ENCODE results near the gene STPG3. TPM values are rescaled to one million over a fixed set of nuclear protein-coding genes. Genes with fewer than 3 reads are reported as not detected.

The STPG3 gene
- total RNA-seq, 6 donors from 2014 or later, result 0.23 TPM; not detected in 5

DNA sequence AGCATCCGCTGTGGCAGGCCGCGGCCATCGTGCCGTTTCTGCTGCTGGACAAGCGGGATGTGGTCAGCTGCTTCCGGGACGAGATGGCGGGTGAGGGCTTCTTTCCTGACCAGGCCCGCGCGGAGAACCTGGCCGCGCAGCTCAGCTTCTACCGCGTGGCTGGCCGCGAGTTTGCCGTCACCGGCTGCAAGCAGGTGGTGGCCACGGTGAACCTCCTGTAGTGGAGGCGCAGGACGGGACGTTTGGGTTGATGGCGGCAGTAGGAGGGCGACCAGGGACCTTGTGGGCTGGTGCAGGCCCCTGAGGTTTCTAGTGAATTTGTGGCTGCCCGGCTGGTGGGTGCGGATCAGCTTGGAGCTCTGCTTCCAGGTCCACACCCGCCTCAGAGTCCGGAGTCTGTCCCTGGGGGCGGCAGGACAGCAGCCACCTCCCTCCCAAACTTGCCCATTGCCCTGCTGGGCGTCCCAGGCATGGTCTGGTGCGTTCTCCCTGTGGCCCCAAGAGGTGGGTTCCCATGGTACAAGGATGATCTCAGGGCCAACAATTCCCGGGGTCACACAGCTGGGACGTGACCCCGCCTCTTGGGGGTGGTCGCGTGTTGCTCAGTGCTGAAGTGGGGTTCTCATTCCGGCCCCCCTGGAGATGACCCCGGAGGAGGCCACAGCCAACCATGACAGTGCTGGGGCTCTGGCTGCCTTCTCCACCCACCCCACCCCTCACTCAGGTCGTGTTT, 28.8 kb downstream of the STPG3 start:
- H3K4me3 ChIP-seq, result no peak overlapping the region
- peaks cover 38 to 69% (median 48%) of the 10 kb centered on the region in 4 donors for H3K4me1 ChIP-seq
- H3K9me3 ChIP-seq, result no peaks in the 10 kb centered on the region
- H3K27ac ChIP-seq, result peak overlapping the region in 2 of 4 donors; percentile 4 to 6
- ATAC-seq (ENCODE audit: low FRiP score in 2 of 2), result no peak
- TF ChIP-seq EP300 (IDR thresholded peaks at IDR 0.05), result no peak
- TF ChIP-seq, protein P1, sequence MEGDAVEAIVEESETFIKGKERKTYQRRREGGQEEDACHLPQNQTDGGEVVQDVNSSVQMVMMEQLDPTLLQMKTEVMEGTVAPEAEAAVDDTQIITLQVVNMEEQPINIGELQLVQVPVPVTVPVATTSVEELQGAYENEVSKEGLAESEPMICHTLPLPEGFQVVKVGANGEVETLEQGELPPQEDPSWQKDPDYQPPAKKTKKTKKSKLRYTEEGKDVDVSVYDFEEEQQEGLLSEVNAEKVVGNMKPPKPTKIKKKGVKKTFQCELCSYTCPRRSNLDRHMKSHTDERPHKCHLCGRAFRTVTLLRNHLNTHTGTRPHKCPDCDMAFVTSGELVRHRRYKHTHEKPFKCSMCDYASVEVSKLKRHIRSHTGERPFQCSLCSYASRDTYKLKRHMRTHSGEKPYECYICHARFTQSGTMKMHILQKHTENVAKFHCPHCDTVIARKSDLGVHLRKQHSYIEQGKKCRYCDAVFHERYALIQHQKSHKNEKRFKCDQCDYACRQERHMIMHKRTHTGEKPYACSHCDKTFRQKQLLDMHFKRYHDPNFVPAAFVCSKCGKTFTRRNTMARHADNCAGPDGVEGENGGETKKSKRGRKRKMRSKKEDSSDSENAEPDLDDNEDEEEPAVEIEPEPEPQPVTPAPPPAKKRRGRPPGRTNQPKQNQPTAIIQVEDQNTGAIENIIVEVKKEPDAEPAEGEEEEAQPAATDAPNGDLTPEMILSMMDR (IDR thresholded peaks at IDR 0.05), result no peak
- TF ChIP-seq POLR2AphosphoS5 (IDR thresholded peaks at IDR 0.05), result no peak
- no peak for TF ChIP-seq POLR2A (IDR thresholded peaks at IDR 0.05)
- DNase-seq, result peak in 1 of 2 donors; percentile 83
- H3K27me3 ChIP-seq, result no peaks in the 10 kb centered on the region
- WGBS, 2 donors, result 95 to 97% methylated on average over 16 to 34 of the region's 41 CpGs
- peaks cover 6 to 53% (median 29%) of the 10 kb centered on the region in 4 donors for H3K36me3 ChIP-seq

- no peak for TF ChIP-seq EP300 (IDR thresholded peaks at IDR 0.05)
- TF ChIP-seq, protein P1 (IDR thresholded peaks at IDR 0.05), result peak in 1 of 6 experiments; percentile 11
- Histone ChIP-seq H3K27me3 (no peaks in the 10 kb centered on the region), H3K4me3 (peak overlapping the region in 2 of 4 donors; percentile 5 to 8), H3K36me3 (peaks cover 6 to 53% (median 29%) of the 10 kb centered on the region in 4 donors), H3K4me1 (peaks cover 34 to 61% (median 41%) of the 10 kb centered on the region in 4 donors), H3K9me3 (no peaks in the 10 kb centered on the region), H3K27ac (peak overlapping the region in 2 of 4 donors; percentile 4 to 6)
- ATAC-seq (ENCODE audit: low FRiP score in 2 of 2) (no peak), DNase-seq (peak in 1 of 2 donors; percentile 85)
- 74 to 76% methylated on average over 22 to 71 of the region's 85 CpGs for WGBS, 2 donors
Measured at GRCh38 chr9:137280474-137281344, 29.6 kb downstream of the STPG3 start.

DNA sequence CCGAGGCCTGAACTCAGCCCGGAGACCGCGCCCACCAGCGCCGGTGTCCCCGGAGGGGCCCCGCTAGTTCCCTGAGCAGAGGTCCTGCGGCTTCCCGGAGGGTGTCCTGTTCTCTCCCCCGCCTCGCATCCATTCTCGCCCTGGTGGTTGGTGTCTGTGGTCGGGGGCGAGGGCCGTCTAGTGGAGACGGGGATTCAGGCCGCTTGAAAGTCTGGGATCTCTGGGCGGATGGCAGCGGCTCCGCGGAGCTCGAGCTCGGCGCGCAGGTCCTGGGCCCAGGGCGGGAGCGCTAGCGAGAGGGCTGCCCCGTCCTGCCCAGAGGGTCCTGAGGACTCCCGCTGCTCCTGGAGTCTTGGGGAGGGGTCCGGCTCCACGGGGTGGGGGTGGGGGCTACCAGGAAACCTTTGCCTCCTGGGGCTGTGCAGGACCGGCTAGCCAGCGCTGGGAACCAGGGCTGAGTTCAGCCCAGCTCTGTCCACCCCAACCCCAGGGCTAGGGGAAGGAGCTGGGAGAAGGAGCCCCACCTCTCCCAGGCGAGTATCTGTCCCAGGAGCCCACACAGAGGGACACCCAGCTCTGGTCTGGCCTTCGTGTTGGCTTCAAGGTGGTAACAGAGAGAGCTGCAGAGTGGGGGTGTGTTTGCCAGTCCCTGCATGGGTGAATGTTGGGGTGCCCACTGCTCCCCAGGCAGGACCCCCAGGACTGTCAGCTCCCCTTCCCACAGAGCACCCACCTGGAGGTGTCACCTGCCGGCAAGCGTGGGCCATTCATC, 30.4 kb downstream of the STPG3 start:
- ATAC-seq (ENCODE audit: low FRiP score in 2 of 2) (no peak), DNase-seq (peak in 1 of 2 donors; percentile 33)
- Histone ChIP-seq H3K4me3 (peak overlapping the region in 1 of 4 donors; percentile 5), H3K27me3 (no peaks in the 10 kb centered on the region), H3K4me1 (peaks cover 26 to 53% (median 33%) of the 10 kb centered on the region in 4 donors), H3K27ac (no peak overlapping the region), H3K9me3 (no peaks in the 10 kb centered on the region), H3K36me3 (peaks cover 6 to 53% (median 29%) of the 10 kb centered on the region in 4 donors)
- WGBS, 2 donors, result 70 to 82% methylated on average over 4 to 25 of the region's 39 CpGs
- TF ChIP-seq, protein P1 (IDR thresholded peaks at IDR 0.05), result no peak
- TF ChIP-seq POLR2AphosphoS5 (IDR thresholded peaks at IDR 0.05) (no peak), EP300 (IDR thresholded peaks at IDR 0.05) (no peak), POLR2A (IDR thresholded peaks at IDR 0.05) (no peak)

- Histone ChIP-seq H3K4me1 (no peaks in the 10 kb centered on the region), H3K9me3 (no peaks in the 10 kb centered on the region)
- ATAC-seq (ENCODE audit: low FRiP score in 2 of 2), result peak; percentile 42 to 86
Measured at GRCh38 chr9:137286975-137287383, 35.9 kb downstream of the STPG3 start.

More at GRCh38 chr9:137286975-137287383, 35.9 kb downstream of the STPG3 start:
- DNase-seq, result no peak
- Histone ChIP-seq H3K27ac (no peak overlapping the region), H3K27me3 (no peaks in the 10 kb centered on the region), H3K4me3 (no peak overlapping the region), H3K36me3 (peaks cover 0 to 20% (median 2%) of the 10 kb centered on the region in 4 donors)
- TF ChIP-seq POLR2A (IDR thresholded peaks at IDR 0.05) (no peak), EP300 (IDR thresholded peaks at IDR 0.05) (no peak)
- TF ChIP-seq, protein P1 (IDR thresholded peaks at IDR 0.05), result peak; percentile 32 to 70 (median 38)
- 49 to 55% methylated on average over 10 to 14 of the region's 14 CpGs for WGBS, 2 donors
